Activated CD4-positive, alpha-beta memory T cell treated with anti-CD3 and anti-CD28 coated beads for 36 hours (primary cell): Measurements from ENCODE around the gene MBD3L4. TPM values are rescaled to one million over a fixed set of nuclear protein-coding genes. Genes with fewer than 3 reads are reported as not detected.

Experiments used
- CTCF ChIA-PET: fragments of 350-600 bp; sonication (Branson Sonifier 250); formaldehyde crosslinking; loops from one replicate; lab custom pipeline; 2021; ENCODE audit warnings: antibody characterized with exemption, inconsistent platforms; lab: Charles Lee
- POLR2A ChIA-PET: fragments of 350-600 bp; sonication (Branson Sonifier 250); formaldehyde crosslinking; loops from one replicate; lab custom pipeline; 2021; ENCODE audit warnings: antibody characterized with exemption; lab: Charles Lee
- DNase-seq: peaks from one replicate; pipeline ENCODE4 v3.0.0-alpha.2; 2020
- H3K27ac Mint-ChIP-seq: one replicate; pipeline ENCODE4 v1.8.0; 2021; ENCODE audit warnings: mixed read lengths
- H3K27me3 Mint-ChIP-seq: one replicate; pipeline ENCODE4 v1.8.0; 2021; ENCODE audit warnings: mixed read lengths
- H3K36me3 Mint-ChIP-seq: one replicate; pipeline ENCODE4 v1.8.0; 2021; ENCODE audit warnings: mixed read lengths
- H3K4me1 Mint-ChIP-seq: one replicate; pipeline ENCODE4 v1.8.0; 2021; ENCODE audit warnings: low read depth, mixed read lengths
- H3K4me3 Mint-ChIP-seq: one replicate; pipeline ENCODE4 v1.8.0; 2021; ENCODE audit warnings: mild to moderate bottlenecking, mixed read lengths
- H3K9me3 Mint-ChIP-seq: one replicate; pipeline ENCODE4 v1.8.0; 2021; ENCODE audit warnings: mixed read lengths
- intact Hi-C: fragments of 100-400 bp; cut with micrococcal nuclease; formaldehyde crosslinking; loops from one replicate; pipeline ENCODE4 v1.15.1; 2023
- total RNA-seq, 2 experiments: library from RNA; stranded (reverse); gene quantifications; one replicate each; pipeline ENCODE4 v1.2.3, GENCODE V29; 2021

Gene MBD3L4
- total RNA-seq, 2 experiments from 2014 or later: not detected

- H3K4me3 Mint-ChIP-seq: no peak overlapping the region
- H3K9me3 Mint-ChIP-seq: peaks cover 6% of the 10 kb centered on the region
- no peak overlapping the region for H3K27ac Mint-ChIP-seq
- peaks cover 13% of the 10 kb centered on the region for H3K4me1 Mint-ChIP-seq
- intact Hi-C loops: loop anchor here (10.0 kb wide), 1 partner anchor 55 kb away; no protein-coding TSS in a partner anchor
- ChIA-PET POLR2A (no interaction called here), CTCF (interaction anchor here (1.3 to 1.8 kb wide), 2 partner anchors 13 to 36 kb away, joined by 3 to 5 read pairs; no protein-coding TSS in a partner anchor)
- no peaks in the 10 kb centered on the region for H3K36me3 Mint-ChIP-seq
- no peaks in the 10 kb centered on the region for H3K27me3 Mint-ChIP-seq
- no peak for DNase-seq
Observed at GRCh38 chr19:6999933-7000332, 40.0 kb downstream of the MBD3L4 start.

DNA sequence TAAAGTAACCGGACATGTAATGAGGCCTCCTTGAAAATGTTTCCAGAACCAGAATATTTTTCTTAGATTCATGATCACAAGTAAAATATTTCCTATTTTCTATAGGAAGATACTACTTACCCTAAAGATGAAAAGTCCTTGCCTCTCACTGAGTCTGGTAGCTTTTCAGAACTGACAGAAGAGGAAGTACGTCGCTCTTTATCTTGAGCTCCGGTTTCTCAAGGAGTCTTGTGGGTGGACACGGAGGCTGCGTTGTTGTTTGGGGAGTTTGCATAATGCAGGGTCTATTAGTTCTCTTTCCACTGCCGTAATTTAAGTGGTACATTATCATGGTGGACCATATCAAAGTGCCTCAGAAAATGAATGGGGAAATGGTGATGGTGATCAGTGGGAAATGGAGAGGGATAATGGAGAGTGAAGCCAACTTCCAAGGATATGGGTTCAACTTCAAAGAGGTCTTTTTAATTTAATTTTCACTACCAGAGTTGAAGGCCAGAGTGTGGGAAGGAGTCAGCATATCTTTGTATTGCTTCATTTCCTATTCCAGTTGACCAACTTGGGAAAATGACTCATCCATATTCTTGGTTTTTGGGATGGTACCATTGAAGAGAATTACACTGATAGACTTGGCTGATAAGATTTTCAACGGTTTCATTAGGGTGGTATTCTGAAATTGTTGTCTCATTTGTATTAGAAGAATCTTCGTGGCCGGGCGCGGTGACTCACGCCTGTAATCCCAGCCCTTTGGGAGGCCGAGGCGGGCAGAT is 42.1 kb downstream of the MBD3L4 start:
- intact Hi-C loops: no loop called here
- Mint-ChIP-seq H3K4me1 (peaks cover 15% of the 10 kb centered on the region), H3K27me3 (no peaks in the 10 kb centered on the region), H3K9me3 (peaks cover 8% of the 10 kb centered on the region), H3K27ac (peak overlapping the region; percentile 64), H3K36me3 (no peaks in the 10 kb centered on the region), H3K4me3 (peak overlapping the region; percentile 69)
- no peak for DNase-seq
- CTCF ChIA-PET: interaction anchor here (1.2 kb wide), 1 partner anchor 34 kb away, joined by 3 read pairs; no protein-coding TSS in a partner anchor
- POLR2A ChIA-PET: no interaction called here

DNA sequence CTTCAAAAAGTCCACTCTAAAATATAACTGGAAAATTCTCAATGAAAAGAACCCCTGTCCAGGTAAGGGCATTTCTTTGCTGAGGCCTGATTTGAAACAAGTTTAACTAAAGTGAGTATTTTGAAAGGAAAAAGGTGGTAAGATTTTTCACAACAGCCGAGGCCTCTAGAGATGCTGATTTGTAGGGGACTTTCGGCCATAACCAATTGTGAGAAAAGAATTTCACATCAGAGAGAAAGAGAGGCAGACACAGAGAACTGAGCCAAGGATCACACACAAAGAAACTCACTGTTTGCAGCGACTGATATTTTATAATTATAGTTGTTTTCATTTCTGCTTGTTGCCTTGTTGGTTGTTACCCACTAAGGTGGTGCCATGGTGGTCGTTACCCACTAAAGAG is 43.2 kb downstream of the MBD3L4 start:
- peak overlapping the region; percentile 69 for H3K4me3 Mint-ChIP-seq
- no peak overlapping the region for H3K27ac Mint-ChIP-seq
- intact Hi-C loops: no loop called here
- CTCF ChIA-PET: interaction anchor here (1.2 kb wide), 1 partner anchor 33 kb away, joined by 3 read pairs; no protein-coding TSS in a partner anchor
- peaks cover 8% of the 10 kb centered on the region for H3K9me3 Mint-ChIP-seq
- POLR2A ChIA-PET: no interaction called here
- H3K4me1 Mint-ChIP-seq: peaks cover 15% of the 10 kb centered on the region
- no peak for DNase-seq
- no peaks in the 10 kb centered on the region for H3K27me3 Mint-ChIP-seq
- no peaks in the 10 kb centered on the region for H3K36me3 Mint-ChIP-seq

GRCh38 chr19:6995054-6995453 is 44.9 kb downstream of the MBD3L4 start:
- no peak overlapping the region for H3K27ac Mint-ChIP-seq
- no peaks in the 10 kb centered on the region for H3K36me3 Mint-ChIP-seq
- no peaks in the 10 kb centered on the region for H3K27me3 Mint-ChIP-seq
- H3K9me3 Mint-ChIP-seq: peaks cover 8% of the 10 kb centered on the region
- H3K4me3 Mint-ChIP-seq: no peak overlapping the region
- peaks cover 11% of the 10 kb centered on the region for H3K4me1 Mint-ChIP-seq
- POLR2A ChIA-PET: no interaction called here
- CTCF ChIA-PET: no interaction called here
- no peak for DNase-seq
- intact Hi-C loops: no loop called here

DNA sequence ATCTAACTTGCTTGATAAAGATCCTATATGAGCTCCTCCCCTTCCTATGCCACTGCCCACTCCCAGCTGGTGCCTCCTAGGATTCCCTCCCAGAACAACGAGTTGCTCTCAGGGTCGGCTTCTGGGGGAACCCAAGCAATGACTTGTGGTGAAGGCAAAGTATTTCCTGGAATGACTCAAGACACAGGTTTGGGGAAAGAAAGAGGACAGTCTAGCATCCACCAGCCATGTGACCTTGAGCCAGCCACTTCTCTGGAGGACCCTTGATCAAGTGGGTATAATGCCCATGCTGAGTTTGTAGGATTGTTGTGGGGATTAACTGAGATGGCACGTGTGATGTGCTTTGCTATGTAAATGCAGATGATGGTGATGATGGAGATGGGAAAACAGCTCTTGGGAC is 51.7 kb downstream of the MBD3L4 start:
- ChIA-PET POLR2A (no interaction called here), CTCF (interaction anchor here (0.9 kb wide), 1 partner anchor 25 kb away, joined by 4 read pairs; no protein-coding TSS in a partner anchor)
- Mint-ChIP-seq H3K27ac (no peak overlapping the region), H3K4me1 (no peaks in the 10 kb centered on the region), H3K36me3 (peaks cover 28% of the 10 kb centered on the region), H3K4me3 (no peak overlapping the region), H3K9me3 (peaks cover 30% of the 10 kb centered on the region), H3K27me3 (no peaks in the 10 kb centered on the region)
- DNase-seq: no peak
- intact Hi-C loops: no loop called here

DNA sequence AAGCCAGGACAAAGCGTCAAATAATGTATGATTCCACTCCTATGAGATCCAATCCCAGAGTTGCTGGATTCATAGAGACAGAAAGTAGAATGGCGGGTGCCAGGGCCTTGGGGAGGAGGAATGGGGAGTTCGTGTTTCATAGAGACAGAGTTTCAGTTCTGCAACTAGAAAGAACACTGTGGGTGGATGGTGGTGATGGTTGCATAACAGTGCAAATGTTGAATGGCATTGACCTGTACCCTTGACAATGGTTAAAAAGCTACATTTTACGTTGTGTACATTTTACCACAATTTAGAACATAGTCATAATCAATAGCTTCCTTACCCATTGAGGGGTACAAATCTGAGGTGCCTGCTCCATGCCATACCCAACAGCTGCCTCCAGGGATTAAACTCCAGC is 52.1 kb downstream of the MBD3L4 start:
- POLR2A ChIA-PET: no interaction called here
- intact Hi-C loops: no loop called here
- peaks cover 30% of the 10 kb centered on the region for H3K36me3 Mint-ChIP-seq
- CTCF ChIA-PET: interaction anchor here (0.9 kb wide), 1 partner anchor 24 kb away, joined by 4 read pairs; no protein-coding TSS in a partner anchor
- H3K27me3 Mint-ChIP-seq: no peaks in the 10 kb centered on the region
- no peak overlapping the region for H3K4me3 Mint-ChIP-seq
- no peak overlapping the region for H3K27ac Mint-ChIP-seq
- H3K9me3 Mint-ChIP-seq: peaks cover 33% of the 10 kb centered on the region
- no peaks in the 10 kb centered on the region for H3K4me1 Mint-ChIP-seq
- DNase-seq: no peak

Other genes with a start within 250 kb of the MBD3L4 start
- gene ADGRE1, start 152.6 kb downstream of the MBD3L4 start, total RNA-seq: 1 to 10 TPM; 6.6 to 6.8 TPM
- not detected for gene MBD3L2B, start 18.7 kb downstream of the MBD3L4 start, total RNA-seq
- not detected for gene MBD3L5, start 9.6 kb downstream of the MBD3L4 start, total RNA-seq
- not detected for gene MBD3L2, start 9.1 kb upstream of the MBD3L4 start, total RNA-seq
- not detected for gene MBD3L3, start 18.5 kb upstream of the MBD3L4 start, total RNA-seq
- 1 to 10 TPM; 7.6 to 8.0 TPM for gene ZNF557, start 29.5 kb upstream of the MBD3L4 start, total RNA-seq